Measurements from ENCODE around the gene HBE1.

DNA sequence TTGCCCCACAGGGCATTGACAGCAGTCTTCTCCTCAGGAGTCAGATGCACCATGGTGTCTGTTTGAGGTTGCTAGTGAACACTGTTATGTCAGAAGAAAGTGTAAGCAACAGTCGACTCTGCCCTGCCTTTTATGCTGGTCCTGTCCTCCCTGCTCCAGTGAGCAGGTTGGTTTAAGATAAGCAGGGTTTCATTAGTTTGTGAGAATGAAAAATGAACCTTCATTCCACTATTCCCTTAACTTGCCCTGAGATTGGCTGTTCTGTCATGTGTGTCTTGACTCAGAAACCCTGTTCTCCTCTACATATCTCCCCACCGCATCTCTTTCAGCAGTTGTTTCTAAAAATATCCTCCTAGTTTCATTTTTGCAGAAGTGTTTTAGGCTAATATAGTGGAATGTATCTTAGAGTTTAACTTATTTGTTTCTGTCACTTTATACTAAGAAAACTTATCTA, 35.3 kb downstream of the HBE1 start, which contains the start of gene HBD:
- TF ChIP-seq CTCF (conservative IDR thresholded peaks at IDR 0.05; ENCODE audit: low read depth, low read length) (no peak), MAZ (IDR thresholded peaks at IDR 0.05; ENCODE audit: borderline replicate concordance, low read depth, low read length) (no peak), POLR2A (IDR thresholded peaks at IDR 0.05; ENCODE audit: low read depth, low read length) (no peak), FOS (IDR thresholded peaks at IDR 0.05; ENCODE audit: low read depth, low read length) (no peak)
